ENCODE measurements around the gene SIRPG.

Gene SIRPG

DNA sequence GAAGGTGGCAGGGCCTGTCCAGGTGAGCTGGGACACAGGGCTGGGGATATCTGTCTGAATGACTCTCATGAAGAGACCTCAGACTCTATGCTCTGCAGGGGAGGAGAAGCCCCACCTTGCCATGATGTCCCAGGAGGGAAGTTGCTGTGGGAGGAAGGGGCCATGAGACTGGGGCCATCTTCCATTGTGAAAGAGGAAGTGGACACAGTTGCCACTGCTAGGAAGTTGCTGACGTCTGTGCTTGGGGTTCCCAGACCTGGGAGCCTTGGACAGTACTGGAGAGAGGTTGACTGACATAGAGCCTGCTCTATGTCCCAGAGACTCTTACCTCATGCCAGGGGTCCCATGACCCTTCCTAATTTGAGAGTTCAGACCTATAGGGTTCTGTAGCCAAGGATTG lies 62.2 kb downstream of the SIRPG start:
- no peak for DNase-seq (ENCODE audit: low read depth in 2 of 2)

- DNase-seq (ENCODE audit: low read depth in 2 of 2), result no peak
These were observed 68.8 kb downstream of the SIRPG start for GRCh38 chr20:1588533-1589460.

DNA sequence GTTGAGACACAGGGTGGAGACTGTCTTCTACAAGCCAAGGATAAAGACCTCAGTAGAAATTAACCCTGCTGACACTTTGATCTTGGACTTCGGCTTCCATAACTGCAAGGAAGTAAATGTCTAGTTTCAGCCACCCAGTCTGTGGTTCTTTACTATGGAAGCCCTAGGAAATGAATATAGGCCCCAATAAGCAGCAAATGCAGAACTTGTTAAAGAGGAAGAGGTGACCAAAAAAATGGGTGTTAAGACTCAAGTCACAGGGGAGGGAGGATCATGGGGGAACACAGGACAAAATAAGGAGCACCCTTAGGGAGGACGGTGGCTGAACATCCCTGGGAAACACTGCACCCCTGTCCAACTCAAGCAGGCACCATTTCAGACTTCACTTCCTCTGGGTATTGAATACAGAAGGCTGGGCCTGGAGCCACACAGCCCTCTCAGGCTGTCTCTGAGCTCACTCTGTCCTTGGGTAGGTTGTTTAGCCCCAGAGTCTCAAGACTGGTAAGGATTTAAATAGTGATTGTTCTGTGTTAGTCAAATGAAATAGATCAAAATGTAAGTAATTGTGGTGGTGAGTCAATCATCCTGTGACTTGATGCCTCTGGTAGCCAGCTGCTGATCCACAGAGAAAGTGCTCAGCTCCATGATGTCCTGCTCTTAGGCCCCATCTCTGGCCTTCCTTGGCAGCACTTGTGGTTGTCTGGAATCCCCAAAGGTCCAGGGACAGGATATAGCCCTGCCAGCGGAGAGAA lies 69.6 kb downstream of the SIRPG start:
- DNase-seq (ENCODE audit: low read depth in 2 of 2), result no peak

DNA sequence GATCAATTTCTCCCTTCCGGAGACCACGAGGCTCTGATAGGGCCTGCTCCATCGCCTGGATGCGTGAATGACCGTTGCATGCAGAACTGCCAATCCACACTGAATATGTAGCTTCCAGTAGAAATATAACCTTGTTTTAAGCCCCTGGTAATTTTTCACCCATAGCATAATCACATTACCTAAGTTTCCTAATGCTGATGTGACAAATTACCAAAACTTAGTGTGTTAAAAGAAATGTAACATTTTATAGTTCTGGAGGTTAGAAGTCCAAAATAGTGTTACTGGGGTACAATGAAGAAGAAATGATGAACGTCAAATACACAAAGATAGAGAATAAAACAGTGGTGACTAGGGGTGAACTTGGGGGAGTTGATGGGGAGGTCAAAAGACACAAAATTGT lies 78.1 kb downstream of the SIRPG start:
- DNase-seq (ENCODE audit: low read depth in 2 of 2), result no peak

Measured in stimulated activated CD8-positive, alpha-beta memory T cell treated with anti-CD3 and anti-CD28 coated beads, Interleukin-7, amount 100 ng/mL, for 1 hour (primary cell).